Right cardiac atrium (tissue), 5 donors: ENCODE data around the gene ARGLU1. TPM values are rescaled to one million over a fixed set of nuclear protein-coding genes. Genes with fewer than 3 reads are reported as not detected.
A peak's percentile ranks its signal among the peaks of the same experiment; 100 is the strongest.

Source experiments
- ATAC-seq, 2 donors: fragments of 200-7000 bp; cut with Tn5 transposase; one replicate each; pipeline versions ENCODE4 v1.8.0 to v1.9.1; 2020; ENCODE audit warnings: moderate library complexity in 2 of 2, mild to moderate bottlenecking in 1 of 2
- DNase-seq, 3 donors: peaks; one replicate each; pipeline ENCODE4 v3.0.0-alpha.2; 2020
- H3K27ac ChIP-seq: one replicate; pipeline ENCODE4 v1.5.1; 2013; ENCODE audit warnings: mild to moderate bottlenecking, low read length, control low read depth, moderate library complexity
- H3K27me3 ChIP-seq: one replicate; pipeline ENCODE4 v1.6.1; 2013; ENCODE audit not compliant: control insufficient read depth, insufficient read depth
- H3K4me1 ChIP-seq: one replicate; pipeline ENCODE4 v1.6.1; 2013; ENCODE audit warnings: low read length; ENCODE audit not compliant: control insufficient read depth, insufficient read depth
- H3K4me3 ChIP-seq: one replicate; pipeline ENCODE4 v1.5.1; 2013; ENCODE audit warnings: low read length, control low read depth
- H3K9me3 ChIP-seq: one replicate; pipeline ENCODE4 v1.6.1; 2013; ENCODE audit warnings: low read length; ENCODE audit not compliant: control insufficient read depth
- WGBS: extraction: QIAGEN DNeasy Blood & Tissue Kit; methylation state at CpG from one replicate; pipeline ENCODE4 v1.1.7; 2013; 5-methylcytosine and 5-hydroxymethylcytosine counted together
- intact Hi-C, 4 donors: fragments of 100-400 bp; cut with DNase I; formaldehyde crosslinking; loops; one replicate each; pipeline versions ENCODE4 v1.11.0 to v1.14.0; 2022 to 2023
- polyA plus RNA-seq: library from polyadenylated mRNA; stranded (reverse); fragments of 200-250 nt; gene quantifications from one replicate; pipeline ENCODE4 v1.2.3, GENCODE V29; 2013
- total RNA-seq, 4 donors: library from RNA; stranded (reverse); fragmentation: NEBNext Ultra II Directional; extraction: Animal tissue kit (Norgen Biotek cat#: 25700); gene quantifications; one replicate each; pipeline ENCODE4 v1.2.1, GENCODE V29; 2021
- donor health status: healthy with polysubstance abuse.
- donor health status: DM: no; HTN: yes; CAD: no.
- donor health status: DM: no; HTN: no; CAD: no.
- donor health status: DM: no; HTN: yes; CAD: no; lungs with severe emphysema.
- donor health status: DM: yes; HTN: yes; CAD: no.

ARGLU1 gene
- total and polyA plus RNA-seq, 5 donors, result 44.2 to 63.0 (median 48.7) TPM

DNA sequence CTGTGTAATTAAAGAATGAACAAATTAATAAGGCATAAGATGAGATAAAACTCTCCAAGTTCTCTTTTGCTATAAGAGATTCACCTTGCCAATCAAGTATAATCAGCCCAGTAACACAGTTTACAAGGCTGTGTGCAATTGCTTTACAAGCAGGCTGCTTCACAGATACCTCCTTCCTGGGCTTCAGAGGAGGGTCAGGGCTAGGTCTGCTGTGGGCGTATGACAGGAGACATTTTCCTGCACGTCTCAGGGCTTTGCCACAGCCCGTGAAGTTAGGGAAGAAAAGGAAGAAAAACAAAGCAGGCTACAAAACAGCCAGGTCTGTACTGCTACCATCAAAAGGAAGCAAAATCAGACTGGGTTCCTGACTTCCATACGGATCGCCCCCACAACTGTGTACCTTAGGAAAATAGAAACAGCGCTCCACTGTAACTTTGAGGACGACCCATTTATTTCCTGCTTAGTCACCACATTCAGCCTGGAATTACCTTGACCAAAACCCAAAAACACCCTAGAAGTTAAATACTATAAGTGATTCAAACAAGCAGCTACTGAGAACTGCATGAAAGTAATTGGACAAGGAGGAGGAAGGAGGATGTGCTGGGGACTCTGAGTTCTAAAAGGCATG, 44.9 kb downstream of the ARGLU1 start:
- peaks cover 4% of the 10 kb centered on the region for H3K4me1 ChIP-seq
- 62% methylated on average over 7 of the region's 7 CpGs for WGBS
- no peaks in the 10 kb centered on the region for H3K27me3 ChIP-seq
- no peak for DNase-seq
- H3K9me3 ChIP-seq, result no peaks in the 10 kb centered on the region
- ATAC-seq, result peak in 1 of 2 donors; percentile 50
- no peak overlapping the region for H3K27ac ChIP-seq
- intact Hi-C loops, result no loop called here
- H3K4me3 ChIP-seq, result no peak overlapping the region

DNA sequence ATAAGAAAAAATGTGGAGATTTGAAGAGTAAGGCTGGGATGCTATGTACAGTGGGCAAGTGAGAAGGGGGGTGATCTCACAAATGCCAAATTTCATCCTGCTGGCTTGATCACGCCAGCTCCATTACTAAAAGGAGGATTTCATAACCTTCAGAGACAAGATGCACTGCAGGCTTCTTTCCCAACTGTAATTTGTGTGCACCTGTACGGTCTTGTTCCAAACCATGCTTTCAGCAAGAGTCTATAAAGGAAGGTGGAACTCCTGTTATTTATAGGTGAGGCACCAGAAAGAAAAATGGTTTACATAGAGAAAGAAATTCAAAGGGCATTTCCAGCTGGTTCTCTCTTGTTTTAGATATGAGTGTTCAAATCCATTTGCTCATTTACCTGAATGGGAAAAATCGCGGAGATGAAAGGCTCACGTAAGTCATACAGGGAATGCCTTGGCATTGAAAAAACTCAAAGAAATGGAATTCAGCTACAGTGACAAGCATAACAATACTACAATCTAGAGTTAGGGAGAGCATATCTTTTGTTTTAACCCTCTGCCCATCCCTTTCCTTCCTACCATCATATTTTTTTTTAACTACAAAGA, 45.7 kb downstream of the ARGLU1 start:
- peaks cover 7% of the 10 kb centered on the region for H3K4me1 ChIP-seq
- H3K27me3 ChIP-seq, result no peaks in the 10 kb centered on the region
- no peak overlapping the region for H3K4me3 ChIP-seq
- no peaks in the 10 kb centered on the region for H3K9me3 ChIP-seq
- DNase-seq (no peak), ATAC-seq (no peak)
- intact Hi-C loops, result no loop called here
- 77% methylated on average over 5 of the region's 5 CpGs for WGBS
- H3K27ac ChIP-seq, result no peak overlapping the region

DNA sequence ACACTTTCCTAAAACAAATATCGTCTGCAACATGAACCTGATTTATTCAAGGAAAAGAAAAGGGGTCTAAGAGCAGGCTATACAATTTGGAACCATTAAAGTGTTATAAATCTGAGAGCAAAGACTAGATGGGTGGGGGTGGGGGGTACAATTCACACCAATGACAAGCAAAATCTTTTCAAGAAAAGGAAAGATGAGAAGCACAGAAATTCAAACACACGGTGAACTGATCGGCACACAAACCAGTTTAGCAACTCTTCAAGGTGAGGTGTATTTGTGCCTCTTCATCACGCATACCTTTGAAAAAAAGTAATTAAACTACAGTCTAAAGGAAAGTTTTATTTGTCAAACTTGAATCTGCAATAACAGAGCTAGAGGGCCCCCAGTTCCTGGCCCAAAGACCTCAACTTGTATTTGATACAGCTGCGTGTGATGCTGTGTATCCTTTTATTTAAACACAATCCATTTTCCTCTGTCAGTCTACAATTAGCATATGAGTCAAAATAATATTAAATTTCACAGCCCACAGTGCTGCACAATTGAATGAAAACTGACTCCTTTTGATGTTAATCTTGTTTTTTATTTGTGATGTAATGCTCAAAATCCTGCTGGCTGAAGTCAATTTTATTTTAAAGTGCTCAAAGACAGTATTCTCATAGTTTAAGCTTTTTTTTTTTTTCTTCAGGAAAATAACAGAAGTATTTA, 46.7 kb downstream of the ARGLU1 start:
- 67% methylated on average over 5 of the region's 5 CpGs for WGBS
- Histone ChIP-seq H3K4me1 (peaks cover 11% of the 10 kb centered on the region), H3K9me3 (no peaks in the 10 kb centered on the region), H3K27me3 (no peaks in the 10 kb centered on the region), H3K4me3 (no peak overlapping the region), H3K27ac (no peak overlapping the region)
- ATAC-seq, result no peak
- intact Hi-C loops, result no loop called here
- DNase-seq, result no peak

DNA sequence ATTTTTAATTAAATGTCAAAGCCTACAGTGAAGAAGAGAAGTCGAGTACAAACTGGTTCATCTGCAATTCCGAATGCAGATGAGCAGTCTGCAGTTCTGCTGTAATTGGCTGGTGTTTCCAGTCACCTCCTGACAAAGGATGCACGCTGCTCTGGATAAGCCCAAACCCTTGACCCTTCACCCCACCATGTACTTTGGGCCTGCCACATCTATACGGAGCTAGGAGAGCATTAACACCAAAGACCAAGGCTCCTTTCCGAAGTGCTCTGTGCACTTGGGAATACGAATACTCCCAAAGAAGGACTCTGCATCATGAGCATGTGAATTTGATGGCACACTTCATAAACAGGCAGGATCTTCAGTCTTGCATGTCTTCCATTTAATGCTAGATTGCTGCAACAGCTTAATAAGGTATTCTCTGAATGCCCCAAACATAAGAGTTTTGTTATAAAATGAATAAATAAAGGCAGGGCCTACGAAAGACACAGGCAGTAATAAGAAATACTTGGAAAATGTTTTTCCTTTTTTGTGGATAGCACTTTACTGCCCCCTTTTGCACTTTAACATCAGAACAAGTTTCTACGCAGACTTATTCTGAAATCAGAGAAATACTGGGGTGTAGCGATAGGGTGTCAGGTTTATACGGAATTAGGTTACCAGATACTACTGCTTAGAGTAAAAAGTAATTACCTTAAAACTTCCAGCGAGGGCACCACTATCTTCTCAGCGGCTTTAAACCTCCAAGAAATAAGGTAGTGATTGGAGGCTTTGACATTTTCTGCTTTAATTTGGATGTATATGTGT, 47.5 kb downstream of the ARGLU1 start:
- ATAC-seq (peak in 1 of 2 donors; percentile 44), DNase-seq (no peak)
- intact Hi-C loops, result no loop called here
- Histone ChIP-seq H3K27me3 (no peaks in the 10 kb centered on the region), H3K4me1 (peaks cover 12% of the 10 kb centered on the region), H3K4me3 (no peak overlapping the region), H3K9me3 (no peaks in the 10 kb centered on the region), H3K27ac (no peak overlapping the region)
- 56% methylated on average over 12 of the region's 12 CpGs for WGBS

DNA sequence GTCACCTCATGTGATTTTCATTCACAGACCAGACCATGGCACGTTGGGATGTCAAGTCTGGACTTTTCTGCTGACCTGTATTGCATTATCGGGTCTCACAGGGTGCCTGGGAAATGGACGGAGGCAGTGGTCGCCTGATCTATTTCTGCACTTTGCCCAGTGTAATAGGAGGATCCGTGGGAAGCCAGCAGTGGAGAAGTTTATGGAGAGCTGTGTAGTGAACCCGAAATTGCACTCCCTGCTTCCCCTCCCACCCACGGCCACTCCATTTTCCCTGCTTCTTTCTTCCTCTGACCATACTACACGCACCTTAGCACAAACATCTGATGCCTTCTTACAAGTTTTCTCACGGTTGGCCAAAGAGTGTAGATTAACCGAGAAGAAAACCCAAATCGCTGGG, 49.4 kb downstream of the ARGLU1 start:
- no peak for DNase-seq
- WGBS, result 84% methylated on average over 11 of the region's 11 CpGs
- intact Hi-C loops, result no loop called here

DNA sequence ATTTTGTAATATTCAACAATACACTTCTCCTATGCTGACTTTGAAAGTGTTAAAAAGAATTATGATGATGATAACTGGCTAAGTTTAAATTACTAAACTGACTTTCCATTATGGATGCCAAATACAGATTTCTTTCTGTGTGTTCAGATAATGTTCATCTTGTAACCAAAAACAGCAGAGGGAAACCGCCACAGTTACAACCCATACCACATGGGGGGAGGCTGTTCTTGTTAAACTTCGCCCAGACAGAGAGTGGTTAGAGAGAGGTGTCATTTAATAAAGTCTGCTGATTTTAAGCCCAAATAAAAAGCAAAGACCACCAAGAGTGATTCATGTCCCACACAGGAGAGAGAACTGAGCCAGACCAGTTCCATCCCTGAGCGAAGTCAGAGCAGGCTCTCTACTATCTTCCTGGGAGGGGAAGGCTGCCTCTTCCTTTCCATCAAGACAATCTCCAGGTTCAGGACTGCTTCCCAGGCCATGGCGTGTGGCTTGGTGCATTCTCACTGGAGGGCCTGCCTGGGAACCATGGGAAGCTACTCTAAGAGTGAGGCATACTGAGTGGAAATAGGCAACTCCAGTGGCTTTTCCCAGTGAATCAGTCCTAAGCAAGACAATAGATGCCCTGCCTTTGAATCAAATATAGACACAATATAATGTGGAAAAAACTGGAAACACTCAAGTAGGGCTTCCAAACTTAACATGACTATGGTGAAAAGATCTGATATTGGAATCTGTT, 50.7 kb downstream of the ARGLU1 start:
- intact Hi-C loops, result no loop called here
- no peak overlapping the region for H3K4me3 ChIP-seq
- ATAC-seq (peak in 1 of 2 donors; percentile 67), DNase-seq (no peak)
- no peaks in the 10 kb centered on the region for H3K9me3 ChIP-seq
- WGBS, result 79% methylated on average over 4 of the region's 4 CpGs
- H3K27ac ChIP-seq, result no peak overlapping the region
- H3K4me1 ChIP-seq, result peaks cover 7% of the 10 kb centered on the region
- H3K27me3 ChIP-seq, result no peaks in the 10 kb centered on the region

More for the DNA sequence above, 49.4 kb downstream of the ARGLU1 start:
- no peak overlapping the region for H3K4me3 ChIP-seq
- no peak overlapping the region for H3K27ac ChIP-seq
- no peaks in the 10 kb centered on the region for H3K9me3 ChIP-seq
- no peak for ATAC-seq
- H3K27me3 ChIP-seq, result no peaks in the 10 kb centered on the region
- peaks cover 10% of the 10 kb centered on the region for H3K4me1 ChIP-seq

DNA sequence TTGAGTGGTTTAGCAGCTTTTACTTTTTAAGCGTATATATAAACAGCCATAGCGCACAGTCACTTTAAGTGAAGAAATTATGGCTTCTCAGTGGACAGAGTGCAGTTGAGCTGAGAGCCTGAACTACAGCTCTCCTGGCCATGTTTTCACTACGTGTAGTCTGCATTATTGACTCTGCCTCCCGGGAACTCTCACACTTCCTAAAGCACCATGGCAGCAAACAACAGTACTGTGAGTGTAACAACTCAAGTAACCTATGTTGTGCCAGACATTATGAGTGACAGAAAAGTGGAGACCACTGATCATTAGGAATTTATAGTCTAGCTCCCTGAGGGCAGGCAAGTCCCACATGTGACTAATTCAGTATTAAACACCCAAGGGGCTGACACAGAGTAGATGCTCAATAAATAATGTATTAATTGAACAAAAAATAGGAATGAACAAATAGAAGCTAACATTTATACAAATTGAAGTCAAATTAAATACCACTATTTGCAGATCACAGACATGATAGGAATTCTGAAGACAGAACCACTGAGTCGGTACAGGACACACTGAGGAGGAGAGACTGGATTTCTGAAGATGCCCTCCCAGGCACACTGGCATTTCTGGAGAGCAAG, 52.2 kb downstream of the ARGLU1 start:
- 80% methylated on average over 5 of the region's 5 CpGs for WGBS
- no peak overlapping the region for H3K4me3 ChIP-seq
- H3K9me3 ChIP-seq, result no peaks in the 10 kb centered on the region
- no peaks in the 10 kb centered on the region for H3K27me3 ChIP-seq
- DNase-seq (no peak), ATAC-seq (peak in 1 of 2 donors; percentile 27)
- H3K4me1 ChIP-seq, result peaks cover 7% of the 10 kb centered on the region
- H3K27ac ChIP-seq, result no peak overlapping the region
- intact Hi-C loops, result no loop called here

DNA sequence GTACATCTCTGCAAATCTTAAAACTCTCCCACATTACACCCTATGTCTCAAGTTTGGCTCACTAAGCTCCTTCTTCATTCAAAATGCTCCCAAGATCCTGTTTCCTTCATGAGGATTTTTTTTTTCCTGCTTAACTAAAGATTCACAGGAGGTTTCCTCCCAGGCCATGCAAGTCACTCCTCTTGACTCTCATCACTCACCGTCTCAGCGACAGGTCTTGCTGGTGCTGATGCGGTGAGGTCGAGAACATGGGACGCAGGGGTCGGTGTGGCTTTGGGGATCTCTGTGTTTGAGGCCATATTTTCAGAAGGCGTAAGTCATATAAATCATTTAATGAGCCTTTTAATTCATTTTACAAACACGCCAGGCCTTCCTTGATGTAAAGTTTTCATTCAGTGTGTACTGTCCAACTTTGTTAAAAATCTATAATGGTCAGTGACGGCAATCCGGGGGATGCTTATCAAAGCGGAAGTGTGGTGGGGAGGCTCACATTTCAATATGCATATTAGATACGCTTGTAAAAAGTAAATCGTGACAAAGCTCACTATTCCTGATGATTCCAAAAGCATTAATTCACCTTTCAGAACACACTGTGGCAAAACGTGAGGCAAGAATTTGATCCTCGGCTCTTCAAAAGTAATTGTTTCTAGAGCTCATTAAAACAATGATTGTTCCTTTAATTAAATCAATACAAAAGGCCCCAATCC, 52.9 kb downstream of the ARGLU1 start:
- H3K27ac ChIP-seq, result no peak overlapping the region
- no peak for ATAC-seq
- WGBS, result 67% methylated on average over 15 of the region's 15 CpGs
- no peak for DNase-seq
- H3K27me3 ChIP-seq, result no peaks in the 10 kb centered on the region
- peaks cover 7% of the 10 kb centered on the region for H3K4me1 ChIP-seq
- H3K9me3 ChIP-seq, result no peaks in the 10 kb centered on the region
- H3K4me3 ChIP-seq, result no peak overlapping the region
- intact Hi-C loops, result no loop called here

DNA sequence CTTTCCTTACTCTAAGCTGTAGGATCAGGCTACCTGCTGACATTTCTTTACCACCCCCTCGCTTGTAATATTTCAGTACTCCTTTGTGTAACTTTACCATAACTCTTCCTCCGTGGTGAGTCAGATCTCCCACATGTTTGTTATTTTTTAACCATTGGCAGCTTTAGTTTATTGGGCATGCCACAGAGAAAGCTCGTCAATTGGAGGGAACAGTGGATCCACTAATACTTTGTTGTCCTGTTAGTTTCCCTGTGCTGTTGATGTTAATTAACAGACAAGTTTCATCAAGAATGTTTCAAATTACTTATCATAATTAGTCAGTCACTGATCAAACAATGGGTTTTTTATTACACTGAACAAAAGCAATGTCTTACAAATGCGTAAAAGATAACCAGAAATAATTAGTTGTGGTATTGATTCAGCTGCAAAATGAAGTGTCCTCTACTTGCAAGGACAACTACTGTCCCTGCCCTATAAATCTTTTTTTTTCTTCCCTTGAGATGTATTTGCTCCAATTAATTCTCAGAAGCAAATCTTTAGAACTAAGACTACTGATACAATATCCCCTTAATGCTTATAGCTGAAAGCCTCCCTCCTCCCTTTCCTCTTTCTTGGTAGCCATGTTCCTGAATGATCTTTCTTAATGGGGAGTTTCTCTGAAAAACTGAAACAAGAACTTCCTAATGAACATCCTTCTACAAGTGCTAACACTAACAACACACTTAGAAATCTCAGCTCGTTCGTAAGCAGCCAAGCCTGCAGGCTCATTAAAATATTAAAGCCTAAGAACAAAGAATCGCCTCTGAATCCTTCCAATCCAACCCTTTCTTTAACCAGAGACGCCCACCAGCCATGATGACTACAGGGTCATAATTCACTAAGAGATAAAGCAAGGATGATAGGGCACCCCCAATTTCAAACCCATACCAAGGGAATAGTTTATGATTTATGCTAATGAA, 54.6 kb downstream of the ARGLU1 start:
- no peak overlapping the region for H3K27ac ChIP-seq

More for the DNA sequence above, 54.6 kb downstream of the ARGLU1 start:
- Histone ChIP-seq H3K27me3 (no peaks in the 10 kb centered on the region), H3K4me3 (no peak overlapping the region), H3K9me3 (no peaks in the 10 kb centered on the region), H3K4me1 (peaks cover 7% of the 10 kb centered on the region)
- ATAC-seq (no peak), DNase-seq (no peak)
- intact Hi-C loops, result no loop called here
- WGBS, result 69% methylated on average over 8 of the region's 8 CpGs
